Ishikawa (cell line): ENCODE measurements around the gene ODF4.

Experiments used
- CEBPB ChIP-seq: IDR thresholded peaks from 2 replicates; pipeline ENCODE4 v1.6.1; 2012
- CREB1 ChIP-seq: IDR thresholded peaks from 2 replicates; pipeline ENCODE4 v1.6.1; 2012; ENCODE audit warnings: low read depth
- EGR1 ChIP-seq: IDR thresholded peaks from 2 replicates; pipeline ENCODE4 v1.6.1; 2012
- EP300 ChIP-seq: IDR thresholded peaks from 2 replicates; pipeline ENCODE4 v1.6.1; 2012; ENCODE audit warnings: borderline replicate concordance
- FOXM1 ChIP-seq: IDR thresholded peaks from 2 replicates; pipeline ENCODE4 v1.6.1; 2012; ENCODE audit warnings: low read depth, borderline replicate concordance
- MAX ChIP-seq: IDR thresholded peaks from 2 replicates; pipeline ENCODE4 v1.6.1; 2012
- NFIC ChIP-seq: IDR thresholded peaks from 2 replicates; pipeline ENCODE4 v1.6.1; 2012
- RAD21 ChIP-seq: IDR thresholded peaks from 2 replicates; pipeline ENCODE4 v1.6.1; 2012; ENCODE audit warnings: low read depth
- REST ChIP-seq: IDR thresholded peaks from 2 replicates; pipeline ENCODE4 v1.6.1; 2012; ENCODE audit warnings: low read depth, mild to moderate bottlenecking
- TAF1 ChIP-seq: IDR thresholded peaks from 2 replicates; pipeline ENCODE4 v1.6.1; 2012; ENCODE audit warnings: low read depth, mild to moderate bottlenecking
- TCF12 ChIP-seq: IDR thresholded peaks from 2 replicates; pipeline ENCODE4 v1.6.1; 2012; ENCODE audit warnings: low read depth
- TEAD4 ChIP-seq: IDR thresholded peaks from 2 replicates; pipeline ENCODE4 v1.6.1; 2012
- USF1 ChIP-seq: IDR thresholded peaks from 2 replicates; pipeline ENCODE4 v1.6.1; 2012
- ZBTB7A ChIP-seq: IDR thresholded peaks from 2 replicates; pipeline ENCODE4 v1.6.1; 2012; ENCODE audit warnings: low read depth

The ODF4 gene

DNA sequence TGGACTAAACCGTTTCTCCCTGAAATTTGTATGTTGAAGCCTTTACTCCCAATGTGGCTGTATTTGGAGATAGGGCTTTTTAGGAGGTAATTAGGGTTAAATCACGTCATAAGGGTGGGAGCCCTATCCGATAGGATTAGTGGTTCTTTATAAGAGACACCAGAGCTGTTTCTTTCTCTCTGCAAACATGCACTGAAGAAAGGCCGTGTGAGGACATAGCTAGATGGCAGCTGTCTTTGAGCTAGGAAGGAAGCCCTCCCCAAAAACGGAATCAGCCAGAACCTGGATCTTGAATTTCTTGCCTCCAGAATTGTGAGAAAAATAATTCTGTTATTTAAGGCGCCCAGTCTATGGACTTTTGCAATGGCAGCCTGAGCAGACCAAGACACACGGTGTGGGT lies 14.1 kb downstream of the ODF4 start:
- TF ChIP-seq TEAD4 (no peak), TCF12 (no peak), NFIC (no peak), EP300 (no peak), REST (no peak), EGR1 (no peak), RAD21 (no peak), USF1 (no peak), CEBPB (no peak), CREB1 (no peak)

- TF ChIP-seq USF1 (no peak), REST (no peak), EP300 (no peak), CREB1 (no peak)
Observed at GRCh38 chr17:8354236-8354635, 14.6 kb downstream of the ODF4 start.

DNA sequence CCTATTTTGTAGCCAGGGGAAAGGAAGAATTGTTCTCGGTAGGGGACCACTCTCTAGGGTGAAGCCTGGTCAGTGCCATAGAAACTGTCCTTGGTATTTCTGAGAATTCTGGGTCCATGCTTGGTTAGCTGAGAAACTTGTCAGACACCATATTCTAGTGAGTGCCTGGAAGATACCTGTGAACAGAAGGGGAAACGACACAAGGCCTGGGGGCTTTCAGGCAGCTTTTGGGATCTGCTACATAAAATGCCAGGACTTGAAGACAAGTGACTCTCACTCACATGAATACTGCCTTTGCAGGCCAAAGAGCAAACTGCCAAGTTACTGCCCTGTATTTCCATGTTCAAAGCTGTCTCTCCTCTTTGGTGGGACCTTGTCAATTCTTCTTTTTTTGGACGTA lies 18.3 kb downstream of the ODF4 start:
- TF ChIP-seq NFIC (no peak), FOXM1 (no peak), CEBPB (no peak), TCF12 (no peak)

DNA sequence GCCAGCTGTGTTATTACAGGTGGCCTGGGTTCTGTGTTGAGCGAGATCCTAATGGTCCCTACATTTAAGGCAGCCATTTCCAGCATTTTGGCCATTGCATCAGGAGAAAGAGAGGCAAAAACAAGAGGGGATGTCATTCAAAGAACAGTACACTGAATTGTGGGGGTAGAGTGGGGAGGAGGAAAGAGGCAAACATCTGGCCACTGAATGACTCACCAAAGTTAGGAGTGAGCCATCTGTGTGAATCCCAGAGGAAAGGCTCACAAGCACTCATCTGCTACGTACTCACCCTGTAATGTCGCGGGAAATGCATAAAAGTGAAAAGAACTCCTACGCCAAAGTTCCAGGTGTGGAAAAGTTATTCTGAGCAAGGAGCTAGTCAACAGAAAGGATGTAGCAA lies 20.1 kb downstream of the ODF4 start:
- TF ChIP-seq EP300 (no peak), CREB1 (no peak), FOXM1 (no peak), TEAD4 (no peak), REST (no peak), MAX (no peak), TCF12 (no peak), TAF1 (no peak), ZBTB7A (no peak)

DNA sequence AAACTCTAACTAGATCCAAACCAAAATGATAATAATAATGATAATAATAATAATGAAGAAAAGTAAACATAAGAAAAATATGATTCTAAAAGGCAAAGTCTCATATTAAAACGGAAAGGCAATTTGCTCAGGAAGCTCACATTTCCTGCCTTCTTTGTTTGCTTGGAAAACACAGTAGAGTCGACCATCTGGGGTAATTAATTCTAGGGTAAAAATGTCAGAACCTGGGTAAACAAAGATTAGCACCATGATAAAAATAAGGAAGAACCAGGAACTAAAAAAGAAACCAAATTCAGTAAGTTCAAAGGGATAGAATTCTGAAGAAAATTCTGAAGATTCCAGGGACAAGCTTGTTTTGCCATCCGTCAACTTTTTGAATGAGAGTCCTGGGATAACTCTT lies 20.6 kb downstream of the ODF4 start:
- TF ChIP-seq CREB1 = no peak
- TF ChIP-seq REST = no peak
- no peak for TF ChIP-seq MAX
- TF ChIP-seq TEAD4 = no peak
- no peak for TF ChIP-seq CEBPB
- TF ChIP-seq EGR1 = no peak
- TF ChIP-seq USF1 = no peak
- no peak for TF ChIP-seq TCF12
- TF ChIP-seq RAD21 = no peak
- TF ChIP-seq FOXM1 = no peak
